Panc1 (cell line): ENCODE measurements around the gene GRIK1.

Experiments used
- POLR2AphosphoS5 ChIP-seq: IDR thresholded peaks from 2 replicates; pipeline ENCODE4 v1.6.1; 2012; ENCODE audit warnings: mild to moderate bottlenecking, low read depth, low read length, moderate library complexity
- REST ChIP-seq, 2 experiments: IDR thresholded peaks; 2 replicates each; pipeline ENCODE4 v1.6.1; 2011 to 2012; ENCODE audit warnings: low read depth in 2 of 2, control low read depth in 1 of 2, low read length in 1 of 2, mild to moderate bottlenecking in 1 of 2, moderate library complexity in 1 of 2; ENCODE audit not compliant: insufficient read depth in 1 of 2
- SIN3A ChIP-seq: IDR thresholded peaks from 2 replicates; pipeline ENCODE4 v1.6.1; 2012; ENCODE audit warnings: low read depth, mild to moderate bottlenecking, low read length, moderate library complexity, borderline replicate concordance; ENCODE audit not compliant: insufficient read depth
- TCF7L2 ChIP-seq: IDR thresholded peaks from 2 replicates; pipeline ENCODE4 v1.6.1; 2011; ENCODE audit warnings: mild to moderate bottlenecking, low read depth, low read length, inconsistent platforms
- TF ChIP-seq, protein P1 (sequence below): fragments of 450-650 bp; IDR thresholded peaks from 2 replicates; pipeline ENCODE4 v1.5.1; 2017; ENCODE audit warnings: mild to moderate bottlenecking

GRCh38 chr21:29610779-29611360 lies 328.9 kb downstream of the GRIK1 start:
- TF ChIP-seq, protein P1, sequence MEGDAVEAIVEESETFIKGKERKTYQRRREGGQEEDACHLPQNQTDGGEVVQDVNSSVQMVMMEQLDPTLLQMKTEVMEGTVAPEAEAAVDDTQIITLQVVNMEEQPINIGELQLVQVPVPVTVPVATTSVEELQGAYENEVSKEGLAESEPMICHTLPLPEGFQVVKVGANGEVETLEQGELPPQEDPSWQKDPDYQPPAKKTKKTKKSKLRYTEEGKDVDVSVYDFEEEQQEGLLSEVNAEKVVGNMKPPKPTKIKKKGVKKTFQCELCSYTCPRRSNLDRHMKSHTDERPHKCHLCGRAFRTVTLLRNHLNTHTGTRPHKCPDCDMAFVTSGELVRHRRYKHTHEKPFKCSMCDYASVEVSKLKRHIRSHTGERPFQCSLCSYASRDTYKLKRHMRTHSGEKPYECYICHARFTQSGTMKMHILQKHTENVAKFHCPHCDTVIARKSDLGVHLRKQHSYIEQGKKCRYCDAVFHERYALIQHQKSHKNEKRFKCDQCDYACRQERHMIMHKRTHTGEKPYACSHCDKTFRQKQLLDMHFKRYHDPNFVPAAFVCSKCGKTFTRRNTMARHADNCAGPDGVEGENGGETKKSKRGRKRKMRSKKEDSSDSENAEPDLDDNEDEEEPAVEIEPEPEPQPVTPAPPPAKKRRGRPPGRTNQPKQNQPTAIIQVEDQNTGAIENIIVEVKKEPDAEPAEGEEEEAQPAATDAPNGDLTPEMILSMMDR = no peak
- TF ChIP-seq POLR2AphosphoS5 (no peak), SIN3A (no peak), REST (IDR thresholded peaks at IDR 0.05; ENCODE audit: insufficient read depth in 1 of 2, low read depth in 2 of 2, low read length in 1 of 2) (no peak), TCF7L2 (no peak)
